DOHH2 (cell line): ENCODE measurements around the gene AP4M1.

Experiments
- CTCF ChIP-seq: fragments of 200-600 bp; sonication (generic); IDR thresholded peaks from one replicate; pipeline ENCODE4 v1.5.1; 2014; ENCODE audit warnings: antibody characterized with exemption, mild to moderate bottlenecking, low read depth, low read length; ENCODE audit not compliant: poor library complexity, severe bottlenecking
- EZH2phosphoT487 ChIP-seq: fragments of 200-600 bp; sonication (generic); IDR thresholded peaks from 2 replicates; pipeline ENCODE4 v1.6.1; 2017; ENCODE audit warnings: borderline replicate concordance, mild to moderate bottlenecking, antibody characterized with exemption, low read length, moderate library complexity, mixed read lengths

- no peak for TF ChIP-seq CTCF
- no peak for TF ChIP-seq EZH2phosphoT487
Observed at GRCh38 chr7:100059251-100059739, 42.1 kb upstream of the AP4M1 start.
